Stimulated activated CD8-positive, alpha-beta memory T cell treated with anti-CD3 and anti-CD28 coated beads, Interleukin-7, amount 100 ng/mL, for 48 hours (primary cell): ENCODE data around the gene DNAJC5.
"Not testable (repeated sequence)": the region's sequence is repeated elsewhere in the genome, so short reads cannot be mapped to it uniquely, and the experiment has no call there.

ENCODE experiments used
- DNase-seq, 2 donors: peaks; one replicate each; pipeline ENCODE4 v3.0.0-alpha.2; 2020; ENCODE audit warnings: low read depth in 1 of 2; ENCODE audit errors: extremely low read depth in 1 of 2

The DNAJC5 gene

DNA sequence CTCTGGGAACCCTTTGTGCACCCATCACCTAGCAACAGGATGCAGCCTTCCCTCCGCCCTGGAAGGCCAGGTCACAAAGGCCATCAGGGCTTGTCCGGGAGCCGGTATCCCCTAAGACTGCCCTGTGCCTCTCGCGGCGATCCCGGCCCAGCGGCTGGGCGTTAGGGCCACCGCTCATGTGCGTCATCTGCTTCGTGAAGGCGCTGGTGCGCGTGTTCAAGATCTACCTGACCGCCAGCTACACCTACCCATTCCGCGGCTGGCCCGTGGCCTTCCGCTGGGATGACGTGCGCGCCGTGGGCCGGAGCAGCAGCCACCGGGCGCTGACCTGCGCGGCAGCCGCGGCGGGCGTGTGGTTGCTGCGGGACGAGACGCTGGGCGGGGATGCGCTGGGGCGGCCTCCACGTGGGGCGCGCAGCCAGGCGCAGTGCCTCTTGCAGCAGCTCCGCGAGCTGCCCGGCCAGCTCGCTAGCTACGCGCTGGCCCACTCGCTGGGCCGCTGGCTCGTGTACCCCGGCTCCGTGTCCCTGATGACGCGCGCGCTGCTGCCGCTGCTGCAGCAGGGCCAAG lies 33.5 kb upstream of the DNAJC5 start, which contains the start of gene ABHD16B:
Gene ABHD16B (plus strand): TSS at position 134 of the 570 bp plus-strand sequence. CDS start 43 bp downstream, at position 177.
- DNase-seq = no peak

- DNase-seq = no peak
These were observed 32.7 kb upstream of the DNAJC5 start for GRCh38 chr20:63861981-63862901.

DNA sequence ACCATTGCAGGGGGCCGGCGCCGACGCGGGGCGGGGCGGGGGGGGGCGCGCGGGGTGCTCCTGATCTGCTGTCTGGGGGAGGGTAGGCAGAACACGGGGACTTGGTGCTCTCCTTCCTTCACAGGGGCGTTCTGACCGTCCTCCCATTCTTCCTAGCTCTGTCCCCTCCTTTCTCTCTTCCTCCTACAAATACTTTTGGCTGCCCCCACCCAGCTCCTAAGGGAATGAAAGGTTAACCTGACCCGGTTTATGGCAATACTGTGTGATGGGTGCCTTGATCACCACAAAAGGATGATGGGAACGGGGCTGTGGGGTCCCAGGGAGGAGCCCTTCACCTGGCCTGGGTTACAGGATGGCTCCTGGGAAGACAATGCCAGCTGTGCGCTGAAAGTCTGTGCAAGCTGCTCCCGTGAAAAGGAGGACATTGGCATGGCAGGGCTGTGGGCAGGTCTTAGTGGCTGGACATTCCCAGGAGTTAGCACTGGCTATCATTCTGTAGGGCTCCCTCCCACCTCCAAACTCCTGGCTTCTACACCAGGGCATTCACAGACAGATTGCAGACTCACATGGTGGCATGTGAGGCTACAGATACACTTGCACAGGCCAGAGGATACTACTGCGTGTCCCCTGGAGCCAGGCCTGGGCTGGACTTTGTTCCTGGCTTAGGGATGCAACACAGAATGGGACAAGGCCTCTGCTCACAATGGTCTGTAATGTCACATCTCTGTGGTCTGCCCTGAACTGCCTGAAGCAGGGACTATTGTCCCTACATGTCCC lies 31.7 kb upstream of the DNAJC5 start:
- DNase-seq = no peak

DNA sequence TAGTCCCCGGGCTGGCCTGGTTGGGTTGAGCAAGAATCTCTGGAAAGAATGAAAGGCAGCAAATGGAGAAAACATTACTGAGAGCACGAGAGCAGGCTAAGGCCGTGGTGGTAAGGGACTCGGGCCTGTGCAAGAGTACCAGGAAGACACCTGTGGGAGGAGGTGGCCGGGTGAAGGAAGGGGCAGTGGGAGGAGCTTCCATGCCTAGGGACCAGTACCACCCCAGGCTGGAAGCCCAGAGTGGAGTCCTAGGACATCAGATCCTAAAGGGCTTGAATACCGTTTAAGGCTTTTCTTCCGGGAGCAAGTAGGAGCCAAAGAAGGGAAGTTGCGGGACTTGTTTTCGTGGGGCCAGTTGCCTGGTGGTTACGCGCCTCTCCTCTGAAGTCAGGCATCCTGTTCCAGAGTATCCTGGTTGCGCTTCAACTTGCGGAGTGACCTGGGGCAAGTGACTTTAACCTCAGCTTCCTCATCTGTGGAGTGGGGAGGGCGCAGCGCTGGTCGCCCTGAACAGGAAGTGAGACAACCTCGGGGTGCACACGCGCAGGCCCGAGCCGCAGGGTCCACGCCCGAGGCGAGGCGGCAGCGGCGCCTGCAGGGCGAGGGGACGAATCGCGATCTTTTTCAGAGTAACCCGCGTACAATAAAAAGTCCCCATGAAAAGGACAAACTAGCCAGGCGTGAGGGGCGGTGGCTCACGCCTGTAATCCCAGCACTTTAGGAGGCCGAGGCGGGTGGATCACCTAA lies 31.0 kb upstream of the DNAJC5 start:
- peak; percentile 64 to 74 for DNase-seq

DNA sequence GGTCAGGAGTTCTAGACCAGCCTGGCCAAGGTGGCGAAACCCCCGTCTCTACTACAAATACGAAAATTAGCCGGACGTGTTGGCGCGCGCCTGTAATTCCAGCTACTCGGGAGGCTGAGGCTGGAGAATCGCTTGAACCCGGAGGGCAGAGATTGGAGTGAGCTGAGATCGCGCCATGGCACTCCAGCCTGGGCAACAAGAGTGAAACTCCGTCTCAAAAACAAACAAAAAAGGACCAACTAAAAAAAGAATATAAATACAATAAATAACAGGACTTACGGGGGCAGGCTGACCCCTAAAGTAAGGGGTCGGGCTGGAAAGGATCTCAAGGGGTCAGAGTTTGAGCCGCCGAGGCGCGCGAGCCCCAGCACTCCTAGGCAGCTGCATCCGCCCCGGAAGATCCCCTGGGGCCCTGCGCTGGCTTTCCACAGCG lies 30.4 kb upstream of the DNAJC5 start:
- DNase-seq = no peak

DNA sequence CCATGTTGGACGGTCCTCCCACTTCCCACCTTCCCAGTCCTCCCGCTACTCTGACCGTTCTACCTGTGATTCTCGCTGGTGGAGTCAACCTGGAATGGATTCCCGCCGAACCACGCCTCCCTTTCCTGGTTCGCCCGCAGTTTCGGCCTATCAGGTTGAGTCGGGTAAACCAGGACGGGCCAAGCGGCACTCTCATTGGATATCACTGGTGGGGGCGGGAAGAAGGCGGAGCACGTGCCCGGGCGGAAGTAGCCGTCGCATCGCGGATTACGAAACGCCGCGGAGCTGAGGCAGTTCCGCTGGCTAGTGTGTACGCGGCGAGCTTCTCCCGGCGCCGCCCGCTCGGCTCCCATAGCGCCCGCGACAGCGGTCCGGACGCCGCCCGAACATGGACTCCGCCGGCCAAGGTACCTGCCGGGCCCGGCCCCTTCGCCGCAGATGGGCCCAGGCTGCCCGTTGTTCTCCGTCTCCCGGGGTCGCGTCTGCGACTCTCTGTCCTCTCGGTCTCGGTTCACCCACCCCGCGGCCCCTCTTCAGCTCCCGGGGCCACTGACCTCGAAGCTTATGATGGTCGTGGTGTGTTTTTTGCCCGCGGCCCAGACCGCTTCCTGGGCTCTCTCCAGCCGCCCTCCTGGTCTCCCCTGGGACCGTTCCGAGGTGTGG lies 29.8 kb upstream of the DNAJC5 start, which contains the start of gene TPD52L2:
Gene TPD52L2 (plus strand): TSS at position 293 of the 663 bp plus-strand sequence. CDS start 96 bp downstream, at position 389.
- peak; percentile 96 to 99 for DNase-seq

DNA sequence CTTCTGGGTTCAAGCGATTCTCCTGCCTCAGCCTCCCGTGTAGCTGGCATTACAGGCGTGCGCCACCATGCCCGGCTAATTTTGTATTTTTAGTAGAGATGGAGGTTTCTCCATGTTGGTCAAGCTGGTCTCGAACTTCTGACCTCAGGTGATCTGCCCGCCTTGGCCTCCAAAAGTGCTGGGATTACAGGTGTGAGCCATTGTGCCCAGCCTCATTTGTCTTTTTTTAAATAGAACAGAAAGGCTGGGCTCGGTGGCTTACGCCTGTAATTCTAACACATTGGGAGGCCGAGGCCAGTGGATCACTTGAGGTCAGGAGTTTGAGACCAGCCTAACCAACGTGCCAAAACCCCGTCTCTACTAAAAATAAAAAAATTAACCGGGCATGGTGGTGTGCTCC lies 27.9 kb upstream of the DNAJC5 start:
- not testable (repeated sequence) for DNase-seq

DNA sequence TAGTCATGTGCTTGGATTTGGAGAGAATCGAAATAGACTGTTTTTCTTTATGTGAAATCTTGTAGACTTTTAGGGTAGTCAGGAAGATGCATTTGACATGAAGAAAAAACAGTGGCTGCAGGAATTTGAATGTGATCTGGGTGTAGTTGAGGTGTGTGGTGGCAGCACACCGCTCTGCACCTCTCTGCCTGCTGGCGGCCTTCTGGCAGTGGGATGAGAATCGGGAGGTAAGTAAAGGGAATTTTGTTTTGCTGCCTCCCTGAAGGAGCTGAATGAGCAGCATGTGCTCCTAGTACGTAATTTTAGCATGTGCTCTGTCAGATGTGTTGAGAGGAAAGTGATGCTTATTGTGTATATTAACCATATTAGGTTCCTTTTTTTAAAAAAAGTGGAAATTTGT lies 26.7 kb upstream of the DNAJC5 start:
- no peak for DNase-seq

- DNase-seq = peak in 1 of 2 donors; percentile 49
These were observed 21.4 kb upstream of the DNAJC5 start for GRCh38 chr20:63873477-63873971.

GRCh38 chr20:63874241-63874640 lies 20.7 kb upstream of the DNAJC5 start:
- DNase-seq = not testable (repeated sequence)

DNA sequence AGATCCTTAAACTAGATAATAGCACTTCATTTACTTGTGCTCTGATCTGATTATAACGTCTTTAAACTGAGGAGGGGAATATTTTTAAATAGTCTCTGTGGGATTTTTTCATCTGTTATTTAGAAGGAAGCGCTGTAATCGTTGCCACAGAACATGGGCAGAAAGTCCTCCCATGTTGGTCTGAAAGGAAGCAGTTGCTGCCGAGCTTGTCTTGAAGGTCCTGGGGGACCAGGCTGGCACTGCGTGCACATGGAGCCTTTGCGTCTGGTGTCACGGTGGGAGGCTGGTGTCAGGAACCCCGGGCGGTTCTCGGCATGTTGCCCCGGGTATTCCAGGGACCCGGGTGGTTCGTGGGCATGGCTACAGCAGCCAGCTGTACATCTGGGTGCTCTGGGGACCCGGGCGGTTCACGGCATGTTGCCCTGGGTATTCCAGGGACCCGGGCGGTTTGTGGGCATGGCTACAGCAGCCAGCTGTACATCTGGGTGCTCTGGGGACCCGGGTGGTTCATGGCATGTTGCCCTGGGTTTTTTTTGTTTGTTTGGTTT lies 18.4 kb upstream of the DNAJC5 start:
- no peak for DNase-seq

DNA sequence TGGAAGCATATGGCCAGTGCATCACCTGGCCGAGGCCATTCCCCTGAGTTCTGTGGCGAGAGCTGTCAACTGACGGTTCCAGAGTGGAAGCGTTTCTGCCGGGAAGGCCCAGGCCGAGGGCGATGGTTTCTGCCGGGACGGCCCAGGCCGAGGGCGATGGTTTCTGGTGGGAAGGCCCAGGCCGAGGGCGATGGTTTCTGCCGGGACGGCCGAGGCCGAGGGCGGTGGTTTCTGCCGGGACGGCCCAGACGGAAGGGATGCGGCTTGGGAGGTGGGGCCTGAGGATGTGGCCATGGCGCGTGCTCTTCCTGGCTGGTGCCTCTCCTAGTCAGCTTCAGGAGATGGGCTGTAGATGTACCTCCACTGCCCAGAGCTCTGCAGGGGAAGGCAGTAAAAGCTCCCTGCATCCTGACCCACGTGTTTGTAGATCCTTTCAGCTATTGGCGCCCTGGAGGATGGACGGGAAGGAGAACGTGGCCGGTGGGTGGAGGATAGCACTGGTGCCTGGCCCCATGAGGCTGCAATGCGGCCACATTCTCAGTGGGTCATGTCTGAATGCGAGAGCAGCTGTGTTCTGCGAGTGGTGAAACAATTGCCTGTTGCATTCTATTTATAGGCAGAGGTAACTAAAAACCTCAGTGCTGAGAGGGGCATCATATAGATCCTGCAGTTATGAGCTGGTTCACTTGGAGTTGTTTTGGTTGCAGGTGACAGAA lies 17.0 kb upstream of the DNAJC5 start:
- DNase-seq = no peak

DNA sequence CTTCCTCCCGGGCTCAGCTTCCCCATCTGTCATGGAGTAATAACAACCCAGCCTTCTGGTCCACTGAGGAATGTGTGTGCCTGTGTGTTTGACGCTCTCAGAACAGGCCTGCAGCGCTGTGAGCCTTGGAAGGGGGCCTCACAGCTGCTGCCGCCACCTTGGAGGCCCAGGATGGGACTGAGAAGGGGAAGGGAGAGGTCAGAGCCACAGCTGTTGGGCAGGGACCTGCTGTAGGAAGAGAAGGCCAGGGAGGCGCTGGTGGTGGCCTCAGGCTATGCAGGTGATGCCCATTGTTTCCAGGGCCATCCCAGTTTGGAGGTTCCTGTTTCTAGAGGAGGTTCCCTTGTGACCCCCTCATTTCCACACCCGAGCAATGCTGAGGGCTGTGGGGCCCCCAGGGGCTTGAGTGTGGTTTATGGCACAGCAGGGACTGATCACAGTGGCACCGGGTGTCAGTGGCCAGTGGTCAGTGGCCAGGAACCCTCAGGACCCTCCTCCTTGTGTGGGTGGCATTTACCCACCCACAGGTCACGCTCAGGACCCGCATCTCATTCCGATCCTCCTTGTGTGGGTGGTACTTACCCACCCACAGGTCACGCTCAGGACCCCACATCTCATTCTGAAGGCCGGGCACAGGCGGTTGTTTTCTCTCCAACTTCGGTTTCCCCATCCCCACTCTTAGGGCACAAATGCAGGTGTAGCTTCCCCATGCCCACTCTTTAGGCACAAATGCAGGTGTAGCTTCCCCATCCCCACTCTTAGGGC lies 15.8 kb upstream of the DNAJC5 start:
- DNase-seq = no peak

DNA sequence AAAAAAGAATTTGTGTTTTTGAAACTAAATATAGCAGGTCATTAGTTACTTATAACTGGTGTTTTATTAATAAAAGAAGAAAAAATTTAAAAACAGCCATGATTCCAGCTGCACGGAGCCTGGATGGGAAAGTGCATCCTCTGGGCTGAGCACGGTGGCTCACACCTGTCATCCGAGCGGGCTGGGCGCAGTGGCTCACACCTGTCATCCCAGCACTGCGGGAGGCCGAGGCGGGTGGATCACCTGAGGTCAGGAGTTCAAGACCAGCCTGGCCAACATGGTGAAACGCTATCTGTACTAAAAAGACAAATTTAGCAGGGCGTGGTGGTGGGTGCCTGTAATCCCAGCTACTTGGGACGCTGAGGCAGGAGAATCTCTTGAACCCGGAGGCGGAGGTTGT lies 14.0 kb upstream of the DNAJC5 start:
- not testable (repeated sequence) for DNase-seq

DNA sequence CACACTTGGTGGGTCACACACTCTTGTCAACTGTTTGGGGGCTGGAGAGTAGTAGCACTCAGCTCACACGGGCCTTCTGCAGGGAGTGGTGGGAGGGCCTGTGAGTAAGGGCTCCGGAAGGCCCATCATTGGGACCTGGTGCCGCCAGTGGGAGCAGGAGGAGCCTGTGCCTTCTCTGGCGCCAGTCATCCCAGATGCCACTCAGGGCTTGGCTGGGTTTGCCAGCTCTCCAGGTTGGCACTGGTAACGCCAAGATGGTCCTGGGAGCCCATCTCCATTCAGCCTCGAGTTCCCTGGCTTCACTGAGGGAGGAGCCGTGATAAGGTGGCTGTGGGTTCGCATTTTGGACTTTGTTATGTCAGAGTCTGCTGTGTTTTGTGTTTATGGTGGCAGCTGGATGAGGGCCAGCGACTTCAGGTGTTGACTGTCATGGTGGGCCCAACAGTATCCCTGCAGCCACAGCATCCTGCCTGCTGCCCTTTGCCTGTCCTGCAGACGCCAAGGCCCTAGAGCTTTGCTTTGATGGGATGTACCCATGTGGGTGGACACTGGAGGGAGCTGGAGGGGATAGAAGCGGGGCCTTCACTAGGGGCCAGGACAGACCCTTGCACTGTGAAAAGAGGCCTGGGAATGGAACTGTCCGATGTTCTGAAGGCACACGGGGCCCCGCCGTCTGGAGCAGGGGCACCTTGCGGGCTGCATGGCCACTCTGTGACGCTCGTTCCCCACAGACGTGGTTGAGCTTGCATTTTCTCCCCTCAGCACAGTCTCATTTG lies 13.3 kb upstream of the DNAJC5 start:
- no peak for DNase-seq

- no peak for DNase-seq
These were observed 12.4 kb upstream of the DNAJC5 start for GRCh38 chr20:63882257-63883200.
